GM19239 (cell line): ENCODE results near the gene ZNG1F.
"Not testable (repeated sequence)": the region's sequence is repeated elsewhere in the genome, so short reads cannot be mapped to it uniquely, and the experiment has no call there.

Experiments
- DNase-seq: peaks from one replicate; pipeline ENCODE4 v3.0.0; 2011; ENCODE audit warnings: low spot score; ENCODE audit not compliant: insufficient read length
- FAIRE-seq: peaks from 2 replicates; lab custom pipeline; 2011; peaks lifted over from hg19 to GRCh38; lab: Jason Lieb, UNC

ZNG1F gene

GRCh38 chr9:41189217-41189616 lies at the start of gene ZNG1F:
TSS of gene ZNG1F (minus strand) at chr9:41189317. CDS start at chr9:41189258, 59 bp downstream.
- FAIRE-seq, DNase-seq: not testable (repeated sequence)

DNA sequence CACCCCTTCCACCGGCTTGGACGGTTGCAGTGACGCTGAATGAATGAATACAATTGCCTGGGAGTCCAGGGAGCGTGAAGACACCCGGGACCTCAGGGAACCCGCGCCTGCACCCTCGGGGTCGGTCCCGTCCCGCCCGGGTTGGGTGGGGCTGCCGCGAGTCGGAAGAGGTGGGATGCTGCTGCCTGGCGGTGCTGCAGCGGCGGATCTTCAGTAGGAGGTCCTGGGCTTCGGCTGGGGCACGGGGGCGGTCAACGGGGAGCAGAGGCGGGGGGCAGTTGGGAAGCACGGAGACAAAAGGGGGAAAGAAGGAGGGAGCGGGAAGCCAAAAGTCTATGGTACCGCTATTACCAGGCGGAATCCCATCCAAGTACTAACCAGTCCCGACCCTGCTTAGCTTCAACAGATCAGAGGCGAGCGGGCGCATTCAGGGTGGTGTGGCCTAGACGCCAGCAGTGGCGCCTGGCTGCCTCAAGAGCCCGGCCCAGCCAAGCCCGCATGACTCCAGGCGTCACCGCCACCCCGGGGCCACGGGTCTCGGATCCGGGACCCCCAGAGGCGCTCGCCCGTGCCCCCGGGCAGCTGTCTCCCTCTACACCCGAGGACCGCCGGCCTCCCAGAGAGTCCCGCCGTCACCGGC lies 48.1 kb upstream of the ZNG1F start:
- DNase-seq, FAIRE-seq: not testable (repeated sequence)

- DNase-seq: not testable (repeated sequence)
Measured at GRCh38 chr9:41236486-41237109, 47.5 kb upstream of the ZNG1F start.

GRCh38 chr9:41234811-41235805 lies 46.0 kb upstream of the ZNG1F start:
- not testable (repeated sequence) for FAIRE-seq, DNase-seq

More at GRCh38 chr9:41236486-41237109, 47.5 kb upstream of the ZNG1F start:
- not testable (repeated sequence) for FAIRE-seq

DNA sequence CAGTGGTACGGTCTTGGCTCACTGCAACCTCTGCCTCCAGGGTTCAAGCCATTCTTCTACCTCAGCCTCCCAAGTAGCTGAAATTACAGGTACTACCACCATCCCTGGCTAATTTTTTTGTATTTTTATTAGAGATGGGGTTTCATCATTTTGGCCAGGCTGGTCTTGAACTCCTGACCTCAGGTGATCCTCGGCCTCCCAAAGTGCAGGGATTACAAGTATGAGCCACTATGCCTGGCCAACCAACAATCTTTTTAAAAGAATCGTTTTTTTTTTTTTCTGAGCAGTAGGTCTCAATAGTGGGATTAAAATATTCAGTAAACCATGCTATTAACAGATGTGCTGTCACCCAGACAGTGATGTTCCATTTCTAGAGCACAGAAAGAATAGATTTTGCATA lies 45.1 kb upstream of the ZNG1F start:
- DNase-seq, FAIRE-seq: not testable (repeated sequence)

DNA sequence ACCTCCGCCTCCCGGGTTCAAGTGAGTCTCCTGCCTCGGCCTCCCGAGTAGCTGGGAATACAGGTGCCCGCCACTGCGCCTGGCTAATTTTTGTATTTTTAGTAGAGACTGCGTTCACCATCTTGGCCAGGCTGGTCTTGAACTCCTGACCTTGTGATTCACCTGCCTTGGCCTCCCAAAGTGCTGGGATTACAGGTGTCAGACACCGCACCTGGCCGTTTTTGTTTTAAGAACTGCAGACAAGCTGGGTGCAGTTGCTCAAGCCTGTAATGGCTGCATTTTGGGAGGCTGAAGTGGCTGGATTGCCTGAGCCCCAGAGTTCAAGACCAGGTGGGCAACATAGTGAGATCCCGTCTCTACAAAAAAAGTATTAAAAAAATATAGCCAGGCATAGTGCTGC lies 43.2 kb upstream of the ZNG1F start:
- not testable (repeated sequence) for DNase-seq, FAIRE-seq

GRCh38 chr9:41230418-41230817 lies 41.3 kb upstream of the ZNG1F start:
- FAIRE-seq, DNase-seq: not testable (repeated sequence)

DNA sequence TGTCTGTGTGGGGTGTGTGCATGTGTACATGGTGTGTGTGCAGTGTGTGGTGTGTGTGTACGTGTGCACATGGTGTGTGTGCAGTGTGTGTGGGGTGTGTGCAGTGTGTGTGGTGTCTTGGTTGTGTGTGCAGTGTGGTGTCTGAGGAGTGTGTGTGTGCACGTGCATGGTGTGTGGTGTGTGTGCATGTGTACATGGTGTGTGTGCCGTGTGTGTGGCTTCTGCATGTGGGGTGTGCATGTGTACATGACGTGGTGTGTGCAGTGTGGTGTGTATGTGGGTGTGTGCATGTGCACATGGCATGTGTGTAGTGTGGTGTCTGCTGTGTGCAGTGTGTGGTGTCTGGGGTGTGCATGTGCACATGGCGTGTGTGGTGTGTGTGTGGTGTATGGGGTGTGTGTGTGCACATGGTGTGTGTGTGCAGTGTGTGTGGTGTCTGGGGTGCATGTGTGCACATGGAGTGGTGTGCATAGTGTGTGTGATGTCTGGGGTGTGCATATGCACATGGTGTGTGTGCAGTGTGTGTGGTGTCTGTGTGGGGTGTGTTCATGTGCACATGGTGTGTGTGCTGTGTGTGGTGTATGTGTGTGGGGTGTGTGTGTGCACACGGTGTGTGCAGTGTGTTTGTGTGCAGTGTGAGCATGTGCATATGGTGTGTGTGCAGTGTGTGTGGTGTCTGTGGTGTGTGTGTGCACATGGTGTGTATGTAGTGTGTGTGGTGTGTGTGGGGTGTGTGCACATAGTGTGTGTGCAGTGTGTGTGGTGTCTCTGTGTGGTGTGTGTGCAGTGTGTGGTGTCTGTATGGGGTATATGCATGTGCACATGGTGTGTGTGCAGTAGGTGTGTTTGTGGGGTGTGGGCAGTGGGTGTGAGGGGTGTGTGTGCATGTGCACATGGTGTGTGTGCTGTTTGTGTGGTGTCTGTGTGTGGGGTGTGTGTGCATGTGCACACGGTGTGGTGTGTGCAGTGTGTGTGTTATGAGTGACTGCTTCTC lies 40.6 kb upstream of the ZNG1F start:
- DNase-seq: no peak

GRCh38 chr9:41219831-41220230 lies 30.7 kb upstream of the ZNG1F start:
- not testable (repeated sequence) for FAIRE-seq, DNase-seq

More for the DNA sequence above, 40.6 kb upstream of the ZNG1F start:
- FAIRE-seq: no peak

GRCh38 chr9:41188439-41188838 lies 678 bp downstream of the ZNG1F start:
- DNase-seq, FAIRE-seq: not testable (repeated sequence)

GRCh38 chr9:41174994-41175393 lies 14.1 kb downstream of the ZNG1F start:
- DNase-seq, FAIRE-seq: not testable (repeated sequence)

DNA sequence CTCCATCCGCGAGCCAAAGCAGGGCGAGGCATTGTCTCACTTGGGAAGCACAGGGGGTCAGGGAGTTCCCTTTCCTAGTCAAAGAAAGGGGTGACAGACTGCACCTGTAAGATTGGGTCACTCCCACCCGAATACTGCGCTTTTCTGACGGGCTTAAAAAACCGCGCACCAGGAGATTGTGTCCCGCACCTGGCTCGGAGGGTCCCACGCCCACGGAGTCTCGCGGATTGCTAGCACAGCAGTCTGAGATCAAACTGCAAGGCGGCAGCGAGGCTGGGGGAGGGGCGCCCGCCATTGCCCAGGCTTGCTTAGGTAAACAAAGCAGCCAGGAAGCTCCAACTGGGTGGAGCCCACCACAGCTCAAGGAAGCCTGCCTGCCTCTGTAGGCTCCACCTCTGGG lies 39.0 kb downstream of the ZNG1F start:
- FAIRE-seq, DNase-seq: not testable (repeated sequence)

- not testable (repeated sequence) for FAIRE-seq, DNase-seq
Measured at GRCh38 chr9:41141878-41142277, 47.2 kb downstream of the ZNG1F start.

DNA sequence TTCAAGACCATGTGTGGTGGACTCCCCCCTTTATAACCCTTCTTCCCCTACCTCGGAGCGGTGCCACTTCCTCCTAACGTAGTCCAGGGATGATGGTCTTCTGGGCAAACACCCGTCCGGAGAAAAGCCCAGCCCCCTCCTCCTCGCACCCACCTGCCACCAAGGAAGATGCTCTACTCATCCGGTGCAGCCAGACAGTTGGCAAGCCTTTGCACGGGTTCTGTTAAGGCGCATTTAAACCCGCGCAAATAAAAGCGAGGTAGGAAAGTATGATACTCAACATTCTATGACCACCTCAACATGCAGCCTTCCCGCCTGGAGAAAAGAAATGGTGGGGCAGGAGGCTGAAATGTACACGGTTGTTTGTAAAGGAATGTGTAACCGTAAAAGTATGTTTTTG lies 60.5 kb downstream of the ZNG1F start, which contains the start of gene FOXD4L6:
Gene FOXD4L6 (minus strand): TSS at position 101 of the 400 bp plus-strand sequence. CDS start 298 bp downstream, outside the sequence.
- DNase-seq, FAIRE-seq: not testable (repeated sequence)

DNA sequence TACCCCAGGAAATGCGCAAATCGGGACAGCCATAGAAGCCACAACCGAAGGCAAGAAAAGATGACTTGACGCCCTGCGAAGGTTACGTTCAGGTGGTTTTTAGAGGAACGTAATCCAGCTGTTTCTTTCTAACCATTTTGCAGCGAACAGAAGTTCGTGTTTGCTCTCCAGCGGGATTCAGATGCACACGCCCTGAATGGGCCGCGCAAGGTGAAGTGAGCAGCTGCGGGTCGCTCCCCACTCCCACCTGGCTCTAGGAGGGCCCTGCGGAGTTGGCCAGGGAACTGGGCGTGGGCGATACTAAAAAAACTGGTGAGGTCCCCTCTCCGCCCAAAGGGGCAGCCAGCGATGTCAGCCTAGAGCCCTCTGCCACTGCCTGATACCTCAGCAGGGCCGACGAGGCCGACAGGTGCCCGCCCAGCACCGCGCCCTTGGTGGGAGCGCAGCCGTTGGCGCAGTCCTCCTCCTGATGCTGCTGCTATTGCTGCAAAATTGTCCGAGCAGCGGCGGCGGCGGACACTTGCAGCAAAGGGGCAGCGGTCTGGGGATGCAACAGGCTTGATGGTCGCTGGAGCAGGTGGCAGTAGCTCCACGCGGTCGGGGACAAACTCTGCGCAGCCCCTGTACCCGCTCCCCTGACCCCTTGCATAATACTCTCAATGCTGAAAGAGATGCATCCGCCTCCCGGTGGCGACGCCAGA lies 62.2 kb downstream of the ZNG1F start:
- DNase-seq, FAIRE-seq: not testable (repeated sequence)

DNA sequence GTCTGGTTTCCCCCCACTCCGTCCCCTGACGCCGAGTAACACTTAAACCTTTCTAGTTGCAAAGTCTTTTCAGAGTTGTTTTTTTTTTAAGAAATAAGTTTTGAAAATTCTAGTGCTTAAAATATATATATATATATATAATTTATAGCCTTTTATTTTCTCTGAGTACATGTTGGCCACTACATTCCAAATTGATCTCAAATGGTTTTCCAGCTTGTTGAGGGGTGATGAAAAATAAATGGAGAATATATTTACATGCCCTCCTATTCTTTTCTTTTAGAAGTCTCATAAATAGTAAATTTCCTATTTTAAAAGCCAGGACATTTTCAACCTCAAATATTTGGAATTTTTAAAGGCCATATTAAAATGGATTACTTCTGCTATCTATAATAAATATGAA lies 63.2 kb downstream of the ZNG1F start:
- FAIRE-seq, DNase-seq: not testable (repeated sequence)

- FAIRE-seq, DNase-seq: not testable (repeated sequence)
Measured at GRCh38 chr9:41125109-41125658, 63.9 kb downstream of the ZNG1F start.
